ENCODE measurements around the gene CRABP2. TPM values are rescaled to one million over a fixed set of nuclear protein-coding genes. Genes with fewer than 3 reads are reported as not detected.

CRABP2 gene
- total and polyA plus RNA-seq, 2 of the 13 experiments (the other 11 are each of a cell fraction or from before 2014, with no cell fraction given): 0.40 to 0.60 TPM

DNA sequence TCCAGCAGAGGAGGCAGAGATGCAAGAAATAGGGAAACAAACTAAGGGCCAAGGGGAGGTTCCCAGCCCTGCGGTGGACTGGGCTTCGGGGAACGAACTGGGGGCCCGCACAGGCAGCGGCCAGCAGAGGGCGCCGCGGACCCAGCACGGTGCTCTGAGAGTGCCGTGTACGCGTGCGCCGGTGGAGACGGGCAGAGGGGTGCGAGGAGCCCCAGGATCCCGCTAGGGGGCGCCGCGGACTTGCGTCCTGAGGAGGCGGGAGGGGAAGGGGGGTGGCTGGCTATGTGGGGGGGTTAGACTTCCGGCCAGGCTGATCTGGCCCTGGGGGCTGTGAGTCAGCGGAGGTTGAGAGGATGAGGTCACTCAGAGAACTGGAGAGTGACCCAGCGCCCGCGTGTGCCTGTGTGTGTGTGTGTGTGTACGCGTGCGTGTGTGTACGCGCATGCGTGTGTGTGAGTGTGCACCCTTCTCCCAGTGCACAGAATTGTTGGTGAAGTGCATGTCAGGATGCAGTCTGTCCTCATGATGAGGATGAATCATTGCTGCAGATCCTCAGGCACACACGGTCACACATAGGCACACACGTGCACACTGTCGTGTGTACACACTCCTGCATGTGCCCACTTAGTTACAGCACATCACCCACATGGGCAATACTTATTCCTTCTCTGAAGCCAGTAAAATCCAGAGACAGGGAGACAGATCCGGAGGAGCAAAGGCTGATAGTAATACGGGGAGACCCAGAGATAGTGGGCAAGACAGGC is 45.2 kb downstream of the CRABP2 start (continued):
- TF ChIP-seq, protein P1, sequence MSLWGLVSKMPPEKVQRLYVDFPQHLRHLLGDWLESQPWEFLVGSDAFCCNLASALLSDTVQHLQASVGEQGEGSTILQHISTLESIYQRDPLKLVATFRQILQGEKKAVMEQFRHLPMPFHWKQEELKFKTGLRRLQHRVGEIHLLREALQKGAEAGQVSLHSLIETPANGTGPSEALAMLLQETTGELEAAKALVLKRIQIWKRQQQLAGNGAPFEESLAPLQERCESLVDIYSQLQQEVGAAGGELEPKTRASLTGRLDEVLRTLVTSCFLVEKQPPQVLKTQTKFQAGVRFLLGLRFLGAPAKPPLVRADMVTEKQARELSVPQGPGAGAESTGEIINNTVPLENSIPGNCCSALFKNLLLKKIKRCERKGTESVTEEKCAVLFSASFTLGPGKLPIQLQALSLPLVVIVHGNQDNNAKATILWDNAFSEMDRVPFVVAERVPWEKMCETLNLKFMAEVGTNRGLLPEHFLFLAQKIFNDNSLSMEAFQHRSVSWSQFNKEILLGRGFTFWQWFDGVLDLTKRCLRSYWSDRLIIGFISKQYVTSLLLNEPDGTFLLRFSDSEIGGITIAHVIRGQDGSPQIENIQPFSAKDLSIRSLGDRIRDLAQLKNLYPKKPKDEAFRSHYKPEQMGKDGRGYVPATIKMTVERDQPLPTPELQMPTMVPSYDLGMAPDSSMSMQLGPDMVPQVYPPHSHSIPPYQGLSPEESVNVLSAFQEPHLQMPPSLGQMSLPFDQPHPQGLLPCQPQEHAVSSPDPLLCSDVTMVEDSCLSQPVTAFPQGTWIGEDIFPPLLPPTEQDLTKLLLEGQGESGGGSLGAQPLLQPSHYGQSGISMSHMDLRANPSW (CRISPR knock-in tag; IDR thresholded peaks at IDR 0.05; ENCODE audit: borderline replicate concordance): peak; percentile 19; the same call in 1 of the 2 replicates
- TF ChIP-seq, protein P2, sequence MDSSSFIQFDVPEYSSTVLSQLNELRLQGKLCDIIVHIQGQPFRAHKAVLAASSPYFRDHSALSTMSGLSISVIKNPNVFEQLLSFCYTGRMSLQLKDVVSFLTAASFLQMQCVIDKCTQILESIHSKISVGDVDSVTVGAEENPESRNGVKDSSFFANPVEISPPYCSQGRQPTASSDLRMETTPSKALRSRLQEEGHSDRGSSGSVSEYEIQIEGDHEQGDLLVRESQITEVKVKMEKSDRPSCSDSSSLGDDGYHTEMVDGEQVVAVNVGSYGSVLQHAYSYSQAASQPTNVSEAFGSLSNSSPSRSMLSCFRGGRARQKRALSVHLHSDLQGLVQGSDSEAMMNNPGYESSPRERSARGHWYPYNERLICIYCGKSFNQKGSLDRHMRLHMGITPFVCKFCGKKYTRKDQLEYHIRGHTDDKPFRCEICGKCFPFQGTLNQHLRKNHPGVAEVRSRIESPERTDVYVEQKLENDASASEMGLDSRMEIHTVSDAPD (CRISPR knock-in tag; IDR thresholded peaks at IDR 0.05): no peak
- TF ChIP-seq MIER3 (CRISPR knock-in tag; IDR thresholded peaks at IDR 0.05; ENCODE audit: borderline replicate concordance): peak; percentile 59; the same call in 1 of the 2 replicates
- 0 out of 2 replicates have a peak, but pooled peaks have one; percentile 78 for TF ChIP-seq ZNF333 (CRISPR knock-in tag; IDR thresholded peaks at IDR 0.05; ENCODE audit: borderline replicate concordance)
- no peak for TF ChIP-seq ZNF841 (CRISPR knock-in tag; IDR thresholded peaks at IDR 0.05; ENCODE audit: borderline replicate concordance)
- TF ChIP-seq ZFP41 (CRISPR knock-in tag; IDR thresholded peaks at IDR 0.05; ENCODE audit: borderline replicate concordance): 0 out of 2 replicates have a peak, but pooled peaks have one; percentile 21
- peak; percentile 35 for TF ChIP-seq HNRNPH1 (optimal IDR thresholded peaks at IDR 0.05; ENCODE audit: low read depth, low read length)
- TF ChIP-seq ZNF839 (CRISPR knock-in tag; IDR thresholded peaks at IDR 0.05; ENCODE audit: borderline replicate concordance): no peak
- TF ChIP-seq, protein P3, sequence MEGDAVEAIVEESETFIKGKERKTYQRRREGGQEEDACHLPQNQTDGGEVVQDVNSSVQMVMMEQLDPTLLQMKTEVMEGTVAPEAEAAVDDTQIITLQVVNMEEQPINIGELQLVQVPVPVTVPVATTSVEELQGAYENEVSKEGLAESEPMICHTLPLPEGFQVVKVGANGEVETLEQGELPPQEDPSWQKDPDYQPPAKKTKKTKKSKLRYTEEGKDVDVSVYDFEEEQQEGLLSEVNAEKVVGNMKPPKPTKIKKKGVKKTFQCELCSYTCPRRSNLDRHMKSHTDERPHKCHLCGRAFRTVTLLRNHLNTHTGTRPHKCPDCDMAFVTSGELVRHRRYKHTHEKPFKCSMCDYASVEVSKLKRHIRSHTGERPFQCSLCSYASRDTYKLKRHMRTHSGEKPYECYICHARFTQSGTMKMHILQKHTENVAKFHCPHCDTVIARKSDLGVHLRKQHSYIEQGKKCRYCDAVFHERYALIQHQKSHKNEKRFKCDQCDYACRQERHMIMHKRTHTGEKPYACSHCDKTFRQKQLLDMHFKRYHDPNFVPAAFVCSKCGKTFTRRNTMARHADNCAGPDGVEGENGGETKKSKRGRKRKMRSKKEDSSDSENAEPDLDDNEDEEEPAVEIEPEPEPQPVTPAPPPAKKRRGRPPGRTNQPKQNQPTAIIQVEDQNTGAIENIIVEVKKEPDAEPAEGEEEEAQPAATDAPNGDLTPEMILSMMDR (CRISPR knock-in tag; IDR thresholded peaks at IDR 0.05): peak; percentile 97
- no peak for TF ChIP-seq IKZF4 (CRISPR knock-in tag; IDR thresholded peaks at IDR 0.05; ENCODE audit: borderline replicate concordance, low read depth, not compliant biosample characterization)
- no peak for TF ChIP-seq ZNF546 (CRISPR knock-in tag; conservative IDR thresholded peaks at IDR 0.05)
- no peak for TF ChIP-seq ZNF253 (CRISPR knock-in tag; IDR thresholded peaks at IDR 0.05; ENCODE audit: borderline replicate concordance)
- TF ChIP-seq EED (CRISPR knock-in tag; IDR thresholded peaks at IDR 0.05): peak; percentile 76; the same call in 1 of the 2 replicates
- no peak for TF ChIP-seq ZNF615 (CRISPR knock-in tag; IDR thresholded peaks at IDR 0.05; ENCODE audit: borderline replicate concordance)
- TF ChIP-seq TOE1 (CRISPR knock-in tag; IDR thresholded peaks at IDR 0.05): peak; percentile 84; the same call in 1 of the 2 replicates
- TF ChIP-seq, protein P4, sequence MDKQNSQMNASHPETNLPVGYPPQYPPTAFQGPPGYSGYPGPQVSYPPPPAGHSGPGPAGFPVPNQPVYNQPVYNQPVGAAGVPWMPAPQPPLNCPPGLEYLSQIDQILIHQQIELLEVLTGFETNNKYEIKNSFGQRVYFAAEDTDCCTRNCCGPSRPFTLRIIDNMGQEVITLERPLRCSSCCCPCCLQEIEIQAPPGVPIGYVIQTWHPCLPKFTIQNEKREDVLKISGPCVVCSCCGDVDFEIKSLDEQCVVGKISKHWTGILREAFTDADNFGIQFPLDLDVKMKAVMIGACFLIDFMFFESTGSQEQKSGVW (CRISPR knock-in tag; IDR thresholded peaks at IDR 0.05; ENCODE audit: borderline replicate concordance): no peak
- TF ChIP-seq, protein P5, sequence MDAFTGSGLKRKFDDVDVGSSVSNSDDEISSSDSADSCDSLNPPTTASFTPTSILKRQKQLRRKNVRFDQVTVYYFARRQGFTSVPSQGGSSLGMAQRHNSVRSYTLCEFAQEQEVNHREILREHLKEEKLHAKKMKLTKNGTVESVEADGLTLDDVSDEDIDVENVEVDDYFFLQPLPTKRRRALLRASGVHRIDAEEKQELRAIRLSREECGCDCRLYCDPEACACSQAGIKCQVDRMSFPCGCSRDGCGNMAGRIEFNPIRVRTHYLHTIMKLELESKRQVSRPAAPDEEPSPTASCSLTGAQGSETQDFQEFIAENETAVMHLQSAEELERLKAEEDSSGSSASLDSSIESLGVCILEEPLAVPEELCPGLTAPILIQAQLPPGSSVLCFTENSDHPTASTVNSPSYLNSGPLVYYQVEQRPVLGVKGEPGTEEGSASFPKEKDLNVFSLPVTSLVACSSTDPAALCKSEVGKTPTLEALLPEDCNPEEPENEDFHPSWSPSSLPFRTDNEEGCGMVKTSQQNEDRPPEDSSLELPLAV (CRISPR knock-in tag; conservative IDR thresholded peaks at IDR 0.05; ENCODE audit: low read depth): no peak
- TF ChIP-seq NFE2L2 (IDR thresholded peaks at IDR 0.05; ENCODE audit: low read length): no peak
- TF ChIP-seq SNAPC2 (CRISPR knock-in tag; IDR thresholded peaks at IDR 0.05): no peak
